ENCODE measurements around the gene OSBP.

- TF ChIP-seq, protein P1, sequence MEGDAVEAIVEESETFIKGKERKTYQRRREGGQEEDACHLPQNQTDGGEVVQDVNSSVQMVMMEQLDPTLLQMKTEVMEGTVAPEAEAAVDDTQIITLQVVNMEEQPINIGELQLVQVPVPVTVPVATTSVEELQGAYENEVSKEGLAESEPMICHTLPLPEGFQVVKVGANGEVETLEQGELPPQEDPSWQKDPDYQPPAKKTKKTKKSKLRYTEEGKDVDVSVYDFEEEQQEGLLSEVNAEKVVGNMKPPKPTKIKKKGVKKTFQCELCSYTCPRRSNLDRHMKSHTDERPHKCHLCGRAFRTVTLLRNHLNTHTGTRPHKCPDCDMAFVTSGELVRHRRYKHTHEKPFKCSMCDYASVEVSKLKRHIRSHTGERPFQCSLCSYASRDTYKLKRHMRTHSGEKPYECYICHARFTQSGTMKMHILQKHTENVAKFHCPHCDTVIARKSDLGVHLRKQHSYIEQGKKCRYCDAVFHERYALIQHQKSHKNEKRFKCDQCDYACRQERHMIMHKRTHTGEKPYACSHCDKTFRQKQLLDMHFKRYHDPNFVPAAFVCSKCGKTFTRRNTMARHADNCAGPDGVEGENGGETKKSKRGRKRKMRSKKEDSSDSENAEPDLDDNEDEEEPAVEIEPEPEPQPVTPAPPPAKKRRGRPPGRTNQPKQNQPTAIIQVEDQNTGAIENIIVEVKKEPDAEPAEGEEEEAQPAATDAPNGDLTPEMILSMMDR (IDR thresholded peaks at IDR 0.05), result no peak
- TF ChIP-seq POLR2A (IDR thresholded peaks at IDR 0.05), result no peak
Observed at GRCh38 chr11:59574467-59574866, 41.1 kb downstream of the OSBP start.

Data from heart left ventricle (tissue), 13 donors.